NB4 (cell line): Measurements from ENCODE around the gene KIAA1210.
A peak's percentile ranks its signal among the peaks of the same experiment; 100 is the strongest.

Source experiments
- DNase-seq: peaks from one replicate; pipeline ENCODE4 v3.0.0; 2010; ENCODE audit warnings: low read depth
- H3K4me3 ChIP-seq: one replicate; pipeline ENCODE4 v1.5.1; 2011; ENCODE audit warnings: mild to moderate bottlenecking, low read depth, low read length, moderate library complexity
- CTCF ChIP-seq: IDR thresholded peaks from one replicate; pipeline ENCODE4 v1.5.1; 2012; ENCODE audit warnings: low read depth, low read length
- MYC ChIP-seq: IDR thresholded peaks from 2 replicates; pipeline ENCODE4 v1.6.1; 2011; ENCODE audit warnings: low read depth, low read length
- POLR2A ChIP-seq: IDR thresholded peaks from 2 replicates; pipeline ENCODE4 v1.6.1; 2011; ENCODE audit warnings: mild to moderate bottlenecking; ENCODE audit not compliant: insufficient read length; ENCODE audit errors: extremely low read depth
- TF ChIP-seq, protein P1 (sequence below): IDR thresholded peaks from 2 replicates; pipeline ENCODE4 v1.6.1; 2011; ENCODE audit warnings: low read depth, low read length

Gene KIAA1210

DNA sequence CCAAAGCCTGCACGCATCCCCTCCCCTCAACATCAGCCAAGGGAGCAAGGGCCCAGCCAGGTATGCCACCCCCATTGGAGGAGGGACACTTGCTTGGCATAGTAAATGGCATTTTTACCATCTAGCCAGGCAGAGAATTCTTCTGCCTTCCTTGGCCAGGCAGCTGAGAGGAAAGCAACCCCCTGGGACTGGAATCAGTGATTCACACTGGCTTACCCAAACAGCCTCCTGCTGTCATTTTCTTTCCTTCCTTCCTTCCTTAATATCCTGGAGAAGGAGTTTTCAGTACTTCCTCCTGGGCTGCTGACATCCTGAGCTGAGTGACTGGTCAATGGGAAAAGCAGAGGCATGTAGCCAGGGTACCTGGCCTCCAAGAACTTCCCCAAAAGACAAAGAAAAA lies 28.6 kb upstream of the KIAA1210 start:
- no peak overlapping the region for H3K4me3 ChIP-seq
- no peak for DNase-seq
- TF ChIP-seq POLR2A (no peak), CTCF (no peak), MYC (no peak)
- TF ChIP-seq, protein P1, sequence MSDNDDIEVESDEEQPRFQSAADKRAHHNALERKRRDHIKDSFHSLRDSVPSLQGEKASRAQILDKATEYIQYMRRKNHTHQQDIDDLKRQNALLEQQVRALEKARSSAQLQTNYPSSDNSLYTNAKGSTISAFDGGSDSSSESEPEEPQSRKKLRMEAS = no peak

DNA sequence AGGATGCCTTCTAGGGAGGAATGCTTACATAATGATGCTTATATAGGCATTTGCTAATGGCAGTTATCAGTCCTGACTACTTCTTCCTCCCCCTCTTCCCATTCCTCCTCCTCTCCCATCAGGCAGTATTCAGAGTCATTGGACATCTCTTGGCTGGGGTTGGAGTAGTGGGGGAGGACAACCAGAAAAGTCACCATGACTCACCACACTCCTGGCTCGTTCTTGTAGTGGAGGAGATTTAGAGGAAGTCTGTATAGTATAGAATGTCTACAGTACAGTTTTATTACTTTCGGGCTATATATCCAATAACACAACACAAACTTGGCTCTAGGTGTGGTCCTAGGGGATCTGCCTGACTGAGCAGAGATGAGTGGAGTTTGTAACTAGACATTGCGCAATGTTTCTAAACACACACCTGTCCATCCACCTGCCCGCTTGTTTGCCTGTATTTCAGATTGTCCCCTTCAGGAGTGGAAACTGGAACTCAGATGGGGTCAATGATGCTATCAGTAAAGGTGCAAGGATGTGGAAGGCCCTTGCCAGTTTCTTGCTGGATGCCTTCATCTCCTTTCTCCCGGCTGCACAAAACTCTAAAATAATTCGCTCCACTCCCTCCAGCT lies 27.9 kb upstream of the KIAA1210 start:
- TF ChIP-seq, protein P1 = no peak
- no peak for TF ChIP-seq MYC
- TF ChIP-seq POLR2A = no peak
- TF ChIP-seq CTCF = no peak
- H3K4me3 ChIP-seq = no peak overlapping the region
- DNase-seq = peak; percentile 31

- DNase-seq = no peak
- H3K4me3 ChIP-seq = no peak overlapping the region
- TF ChIP-seq CTCF = no peak
- no peak for TF ChIP-seq MYC
- TF ChIP-seq, protein P1 = no peak
- no peak for TF ChIP-seq POLR2A
Observed at GRCh38 chrX:119151051-119151380, 23.4 kb upstream of the KIAA1210 start.

GRCh38 chrX:119150163-119151050 lies 22.8 kb upstream of the KIAA1210 start:
- no peak for TF ChIP-seq MYC
- TF ChIP-seq, protein P1 = no peak
- TF ChIP-seq CTCF = no peak
- TF ChIP-seq POLR2A = no peak
- no peak for DNase-seq
- no peak overlapping the region for H3K4me3 ChIP-seq

DNA sequence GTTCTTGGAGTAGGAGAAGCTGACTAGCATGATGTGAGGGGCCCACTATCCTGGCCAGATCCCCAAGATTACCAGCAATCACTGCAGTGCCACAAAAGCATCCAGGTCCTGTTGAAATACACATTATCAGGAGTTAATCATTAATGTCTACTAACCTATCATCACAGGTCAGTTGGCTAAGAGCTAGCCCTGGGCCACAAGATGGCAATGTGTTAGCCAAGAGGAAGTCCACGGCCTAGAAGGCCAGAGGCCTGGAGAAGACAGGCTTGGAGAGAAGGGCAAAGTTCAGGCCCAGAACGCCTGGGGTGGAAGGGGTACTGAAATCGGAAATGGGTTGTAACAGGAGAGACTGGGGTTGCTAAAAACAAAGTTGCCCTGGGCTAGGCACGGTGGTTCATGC lies 19.9 kb upstream of the KIAA1210 start:
- no peak for DNase-seq
- no peak for TF ChIP-seq POLR2A
- TF ChIP-seq, protein P1 = no peak
- H3K4me3 ChIP-seq = no peak overlapping the region

GRCh38 chrX:119145241-119145653 lies 17.6 kb upstream of the KIAA1210 start:
- H3K4me3 ChIP-seq = no peak overlapping the region
- TF ChIP-seq, protein P1 = no peak
- peak; percentile 32 for TF ChIP-seq CTCF
- peak; percentile 30 for DNase-seq
